ENCODE measurements around the gene MMEL1.
"Not testable (repeated sequence)": the region's sequence is repeated elsewhere in the genome, so short reads cannot be mapped to it uniquely, and the experiment has no call there.

MMEL1 gene

DNA sequence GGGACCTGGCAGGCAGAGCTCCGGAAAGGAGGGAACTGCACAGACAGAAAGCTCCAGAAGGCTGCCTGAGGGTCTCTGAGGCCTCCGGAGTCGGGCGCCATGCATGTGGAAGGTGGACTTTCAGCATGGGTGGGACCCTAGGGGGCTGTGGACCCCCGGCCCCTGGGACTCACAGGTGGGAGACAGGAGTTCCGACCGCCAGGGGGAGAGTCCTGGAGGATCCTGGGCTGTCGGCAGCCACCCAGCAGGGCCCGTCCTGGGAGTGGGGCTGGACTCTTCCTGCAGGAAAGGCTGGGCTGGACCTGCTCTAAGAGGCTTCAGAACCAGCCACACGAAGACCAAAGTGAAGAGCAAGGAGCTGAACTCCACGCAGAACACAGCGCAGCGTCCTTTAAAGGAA is 63.1 kb downstream of the MMEL1 start:
- not testable (repeated sequence) for DNase-seq

DNA sequence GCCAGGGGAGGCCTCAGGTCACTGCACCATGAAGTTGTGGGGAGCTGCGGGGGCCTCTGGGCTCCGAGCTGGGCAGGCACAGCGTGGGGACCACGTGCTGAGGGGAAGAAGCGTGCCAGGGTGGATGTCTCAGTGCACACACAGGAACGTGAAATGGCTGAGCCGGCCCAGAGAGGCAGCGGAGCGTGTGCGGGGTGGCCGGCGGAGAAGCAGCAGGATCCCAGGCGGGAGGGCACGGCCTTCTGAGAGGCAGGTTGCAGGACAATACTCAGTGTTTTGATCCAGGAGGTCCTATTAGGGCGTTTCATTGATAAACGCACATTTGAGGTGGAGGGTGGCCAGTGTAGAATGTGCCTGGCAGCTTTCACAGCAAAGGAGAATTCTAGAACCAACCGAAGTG is 63.8 kb downstream of the MMEL1 start:
- DNase-seq = no peak

DNA sequence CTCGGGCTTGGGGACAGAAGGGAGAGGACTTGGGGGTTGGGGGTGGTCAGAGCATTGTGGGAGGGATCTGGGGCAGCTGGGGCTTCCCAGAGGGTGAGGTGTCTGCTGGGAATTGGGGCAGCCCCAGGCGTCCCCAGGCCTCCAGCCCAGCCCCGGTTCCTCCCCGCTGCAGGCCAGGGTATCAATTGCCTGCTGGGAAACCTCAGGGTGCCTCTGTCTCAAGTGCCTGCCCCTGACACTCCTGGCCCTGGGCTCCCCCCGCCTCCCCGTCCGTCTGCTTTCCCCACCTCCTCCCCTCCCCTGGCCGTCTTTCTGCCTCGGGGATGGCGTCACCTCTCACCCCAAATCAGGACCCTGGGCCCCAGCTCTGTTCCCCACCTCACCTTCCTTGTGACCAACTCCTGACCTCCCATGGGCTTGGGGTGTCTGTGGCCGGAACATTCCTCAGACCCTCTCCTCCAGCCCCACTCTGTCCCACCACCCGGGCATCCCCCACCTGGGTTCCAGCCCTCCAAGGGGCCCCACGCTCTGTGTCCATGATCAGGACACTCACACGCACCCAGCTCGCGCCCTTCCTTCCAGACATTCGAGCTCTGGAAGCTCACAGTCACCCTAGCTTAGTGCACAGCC is 64.5 kb downstream of the MMEL1 start:
- DNase-seq = not testable (repeated sequence)

DNA sequence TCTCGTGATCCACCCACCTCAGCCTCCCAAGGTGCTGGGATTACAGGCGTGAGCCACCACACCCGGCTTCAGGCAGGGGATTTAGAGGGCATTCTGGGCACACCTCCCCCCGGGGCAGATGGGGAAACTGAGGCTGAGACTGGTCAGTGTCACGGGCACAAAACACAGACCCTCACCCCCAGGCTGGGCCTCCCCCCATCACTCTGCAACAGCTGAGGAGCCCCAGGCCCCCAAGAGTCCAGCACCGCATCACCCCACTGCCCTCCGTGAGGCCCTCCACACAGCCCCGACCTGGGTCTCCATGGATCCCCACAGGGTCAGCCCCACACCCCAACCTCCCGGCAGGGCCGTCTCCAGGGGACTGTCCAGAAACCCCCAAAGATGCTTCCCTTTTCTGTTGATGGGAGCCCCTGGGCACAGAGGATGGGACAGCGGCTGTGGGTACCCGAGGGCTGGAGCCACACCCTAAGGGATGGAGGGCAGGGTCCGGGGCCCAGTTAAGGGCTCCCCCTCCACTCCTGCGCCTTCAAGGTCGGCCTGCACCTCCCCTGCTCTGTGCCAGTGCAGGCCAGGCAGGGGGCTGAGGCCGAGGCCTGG is 65.6 kb downstream of the MMEL1 start:
- no peak for DNase-seq

DNA sequence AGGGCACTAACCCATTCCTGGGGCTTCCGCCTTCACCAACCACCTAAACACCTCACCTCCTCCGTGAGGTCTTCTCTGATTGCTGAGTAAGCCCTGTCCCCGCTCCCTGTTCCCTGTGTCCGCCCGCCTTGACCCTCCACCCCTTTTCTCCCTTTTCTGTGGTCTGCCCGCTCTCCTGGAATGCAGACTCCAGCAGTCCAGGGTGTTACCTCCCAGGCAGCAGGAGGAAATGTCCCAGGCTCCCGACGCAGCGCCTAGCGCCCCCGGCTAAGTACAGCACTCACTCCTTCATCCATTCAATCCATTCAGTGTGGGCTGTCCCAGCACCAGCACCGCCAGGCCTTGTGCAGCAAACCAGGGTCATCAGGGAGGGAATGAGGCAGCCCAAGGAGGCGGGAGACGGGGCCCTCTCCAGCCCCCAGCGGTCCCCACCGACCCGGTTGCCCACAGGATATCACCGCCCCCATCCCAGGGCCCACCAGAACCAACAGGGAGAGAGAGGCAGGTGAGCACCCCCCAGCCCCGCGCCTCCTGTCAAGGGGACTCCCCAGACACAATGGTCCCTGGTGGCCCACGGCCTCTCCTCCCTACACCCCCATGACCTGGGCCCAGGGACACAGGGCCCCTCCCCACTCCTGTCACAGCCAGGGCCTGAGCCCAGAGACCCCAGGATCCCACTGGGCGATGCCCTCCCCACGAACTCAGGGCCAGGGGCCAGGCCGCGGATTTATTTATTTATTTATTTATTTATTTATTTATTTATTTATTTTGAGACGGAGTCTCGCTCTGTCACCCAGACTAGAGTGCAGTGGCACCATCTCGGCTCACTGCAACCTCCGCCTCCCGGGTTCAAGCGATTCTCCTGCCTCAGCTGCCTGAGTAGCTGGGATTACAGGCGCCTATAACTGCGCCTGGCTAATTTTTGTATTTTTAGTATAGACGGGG is 66.4 kb downstream of the MMEL1 start:
- no peak for DNase-seq

DNA sequence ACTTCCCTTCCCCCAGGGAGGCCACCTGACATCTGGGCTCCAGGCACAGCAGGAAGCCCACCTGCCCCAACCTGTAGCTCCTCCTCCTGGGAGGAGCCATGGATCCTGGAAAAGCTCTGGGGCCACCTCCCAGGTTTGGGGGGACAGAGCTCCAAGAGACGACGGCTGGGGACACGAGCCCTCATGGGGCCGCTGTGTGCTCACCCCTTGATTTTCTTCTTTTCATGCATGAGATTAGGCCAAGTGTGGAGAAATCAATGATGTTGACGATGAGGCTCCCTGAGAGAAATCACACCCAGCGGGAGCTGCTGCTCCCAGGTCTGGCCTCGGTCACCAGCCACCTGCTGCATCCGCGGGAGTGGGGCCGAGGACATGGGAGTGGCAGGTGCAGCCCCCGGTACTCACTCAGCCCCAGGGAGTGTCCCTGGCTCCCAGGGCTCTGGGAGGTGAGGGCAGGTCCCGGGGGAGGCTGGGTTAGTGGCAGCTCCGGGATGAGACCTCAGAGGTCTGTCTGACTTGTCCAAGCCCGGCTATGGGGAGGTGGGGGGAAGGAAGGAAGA is 67.9 kb downstream of the MMEL1 start:
- no peak for DNase-seq

DNA sequence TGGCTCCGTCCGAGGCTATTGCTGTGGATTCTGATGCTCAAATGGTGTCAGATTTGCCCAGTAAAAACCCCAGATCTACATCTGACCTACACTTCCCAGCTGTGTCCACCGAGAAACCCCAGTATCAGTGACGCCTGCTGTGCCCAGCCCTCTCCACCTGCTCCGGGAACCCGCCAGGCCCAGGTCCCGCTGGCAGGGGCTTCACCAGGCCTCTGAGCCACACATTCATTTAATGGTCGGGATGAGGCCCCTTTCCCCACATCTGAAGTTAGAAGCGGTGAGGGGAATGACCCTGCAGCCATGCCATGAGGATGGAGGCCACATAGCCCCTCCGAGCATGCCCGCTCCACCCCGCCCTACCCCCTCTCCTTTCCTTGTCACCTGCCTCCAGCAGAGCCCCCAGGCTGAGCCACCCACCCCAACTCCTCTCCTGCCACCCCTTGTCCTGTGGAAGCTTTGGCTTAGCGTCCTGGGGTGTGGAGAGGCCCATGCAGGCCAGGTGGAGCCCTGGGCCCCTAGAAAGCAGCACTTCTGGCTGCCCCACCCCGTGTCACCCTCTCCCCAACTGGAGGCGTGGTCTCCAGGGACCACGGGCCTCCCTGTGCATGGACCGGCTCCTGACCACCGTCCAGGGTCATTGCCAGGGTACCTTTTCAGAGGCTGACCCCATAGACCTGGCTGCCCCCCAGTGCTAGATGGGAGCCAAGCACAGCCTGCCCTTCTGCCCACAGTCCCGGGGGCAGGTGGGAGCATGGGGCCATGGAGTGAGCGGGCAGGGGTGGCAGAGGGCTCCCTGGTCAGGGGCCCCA is 68.6 kb downstream of the MMEL1 start:
- no peak for DNase-seq

DNA sequence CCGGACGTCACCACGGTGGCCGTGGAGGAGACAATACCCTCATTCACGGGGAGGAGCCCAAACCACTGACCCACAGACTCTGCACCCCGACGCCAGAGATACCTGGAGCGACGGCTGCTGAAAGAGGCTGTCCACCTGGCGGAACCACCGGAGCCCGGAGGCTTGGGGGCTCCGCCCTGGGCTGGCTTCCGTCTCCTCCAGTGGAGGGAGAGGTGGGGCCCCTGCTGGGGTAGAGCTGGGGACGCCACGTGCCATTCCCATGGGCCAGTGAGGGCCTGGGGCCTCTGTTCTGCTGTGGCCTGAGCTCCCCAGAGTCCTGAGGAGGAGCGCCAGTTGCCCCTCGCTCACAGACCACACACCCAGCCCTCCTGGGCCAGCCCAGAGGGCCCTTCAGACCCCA is 69.6 kb downstream of the MMEL1 start:
- no peak for DNase-seq

DNA sequence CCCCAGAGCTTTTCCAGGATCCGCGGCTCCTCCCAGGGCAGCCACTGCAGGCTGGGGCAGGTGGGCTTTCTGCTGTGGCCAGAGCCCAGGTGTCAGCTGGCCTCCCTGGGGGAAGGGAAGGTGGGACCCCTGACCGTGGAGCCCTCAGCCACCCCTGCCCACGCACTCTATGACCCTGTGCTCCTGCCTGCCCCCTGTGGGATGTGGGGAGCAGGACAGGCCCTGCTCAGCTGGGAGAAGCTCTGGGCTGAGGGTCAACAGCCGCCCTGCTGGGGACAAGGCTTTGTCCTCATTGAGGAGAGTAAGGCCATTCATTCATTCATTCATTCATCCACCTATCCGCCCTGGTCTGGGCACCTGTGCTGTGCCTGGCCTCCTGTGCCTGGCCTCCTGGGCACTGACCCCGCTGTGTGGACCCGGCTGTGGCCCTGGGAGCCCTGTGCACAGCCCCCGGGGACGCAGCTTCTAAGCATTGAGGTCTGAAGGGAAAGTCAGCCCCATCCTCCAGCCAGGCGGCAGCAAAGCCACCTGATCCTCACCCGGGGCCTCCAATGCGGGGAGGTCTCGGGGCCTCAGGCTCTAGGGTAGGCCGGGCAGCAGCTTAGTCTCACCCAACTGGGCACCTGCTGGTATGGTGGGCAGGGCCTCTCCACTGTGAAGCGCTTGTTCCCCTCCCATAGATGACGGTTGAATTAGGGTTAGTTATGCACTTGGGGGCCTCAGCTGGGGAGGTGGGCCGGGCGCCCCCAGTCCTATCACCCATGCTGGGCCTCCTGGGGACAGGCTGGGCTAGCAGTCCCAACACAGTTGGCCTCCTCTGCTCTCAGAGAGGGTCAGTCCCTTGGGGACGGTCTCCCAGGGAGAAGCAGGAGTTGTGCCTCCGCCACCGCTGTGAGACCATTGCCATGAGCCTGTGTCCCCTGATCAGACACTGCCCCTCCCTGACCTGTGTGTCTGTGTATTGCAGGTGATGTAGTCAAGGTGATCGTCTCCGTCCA is 70.6 kb downstream of the MMEL1 start:
- no peak for DNase-seq

DNA sequence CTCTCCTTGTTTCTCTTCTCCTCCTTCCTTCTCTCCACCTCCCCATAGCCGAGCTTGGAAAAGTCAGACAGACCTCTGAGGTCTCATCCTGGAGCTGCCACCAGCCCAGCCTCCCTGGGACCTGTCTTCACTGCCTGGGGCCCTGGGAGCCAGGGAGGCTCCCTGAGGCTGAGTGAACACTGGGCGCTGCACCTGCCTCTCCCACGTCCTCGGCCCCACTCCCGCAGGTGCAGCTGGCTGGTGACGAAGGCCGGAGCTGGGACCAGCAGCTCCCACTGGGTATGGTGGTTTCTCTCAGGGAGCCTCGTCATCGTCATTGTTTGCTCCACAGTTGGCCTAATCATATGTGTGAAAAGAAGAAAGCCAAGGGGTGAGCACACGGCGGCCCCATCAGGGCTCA is 71.4 kb downstream of the MMEL1 start:
- DNase-seq = no peak

DNA sequence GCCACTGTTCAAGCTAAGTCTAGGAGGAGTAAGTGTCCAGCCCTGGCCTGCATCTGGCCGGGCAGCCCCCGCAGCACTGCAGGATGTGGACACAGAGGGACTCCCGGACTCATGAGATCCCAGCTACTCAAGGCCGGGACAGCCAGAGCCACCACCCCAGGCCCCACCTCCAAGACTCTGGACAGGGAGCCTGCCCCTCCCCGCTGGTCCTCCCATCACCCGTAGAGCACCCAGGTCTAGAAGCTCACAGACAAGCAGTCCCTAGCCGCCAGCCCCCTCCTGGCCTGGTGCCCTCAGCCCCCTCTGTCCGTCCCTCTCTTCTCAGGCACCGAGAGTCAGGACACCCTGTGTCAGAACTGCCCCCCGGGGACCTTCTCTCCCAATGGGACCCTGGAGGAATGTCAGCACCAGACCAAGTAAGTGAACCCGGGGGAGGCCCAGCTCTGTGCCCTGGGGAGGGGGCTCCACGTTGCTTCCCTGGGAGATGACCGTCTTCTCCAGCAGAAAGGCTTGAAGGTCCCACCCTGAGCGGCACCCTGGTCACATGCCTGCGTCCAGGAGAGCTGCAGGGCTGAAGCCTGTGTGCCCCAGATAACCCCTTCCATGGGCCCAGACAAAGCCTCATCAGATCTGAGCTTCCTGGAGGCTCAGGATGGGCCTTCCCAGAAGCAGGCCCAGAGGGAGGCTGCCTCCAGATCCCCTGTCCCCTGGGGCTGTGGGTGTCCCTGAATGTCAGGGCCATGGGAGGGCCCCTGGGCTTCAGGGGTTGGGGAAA is 72.3 kb downstream of the MMEL1 start:
- no peak for DNase-seq

DNA sequence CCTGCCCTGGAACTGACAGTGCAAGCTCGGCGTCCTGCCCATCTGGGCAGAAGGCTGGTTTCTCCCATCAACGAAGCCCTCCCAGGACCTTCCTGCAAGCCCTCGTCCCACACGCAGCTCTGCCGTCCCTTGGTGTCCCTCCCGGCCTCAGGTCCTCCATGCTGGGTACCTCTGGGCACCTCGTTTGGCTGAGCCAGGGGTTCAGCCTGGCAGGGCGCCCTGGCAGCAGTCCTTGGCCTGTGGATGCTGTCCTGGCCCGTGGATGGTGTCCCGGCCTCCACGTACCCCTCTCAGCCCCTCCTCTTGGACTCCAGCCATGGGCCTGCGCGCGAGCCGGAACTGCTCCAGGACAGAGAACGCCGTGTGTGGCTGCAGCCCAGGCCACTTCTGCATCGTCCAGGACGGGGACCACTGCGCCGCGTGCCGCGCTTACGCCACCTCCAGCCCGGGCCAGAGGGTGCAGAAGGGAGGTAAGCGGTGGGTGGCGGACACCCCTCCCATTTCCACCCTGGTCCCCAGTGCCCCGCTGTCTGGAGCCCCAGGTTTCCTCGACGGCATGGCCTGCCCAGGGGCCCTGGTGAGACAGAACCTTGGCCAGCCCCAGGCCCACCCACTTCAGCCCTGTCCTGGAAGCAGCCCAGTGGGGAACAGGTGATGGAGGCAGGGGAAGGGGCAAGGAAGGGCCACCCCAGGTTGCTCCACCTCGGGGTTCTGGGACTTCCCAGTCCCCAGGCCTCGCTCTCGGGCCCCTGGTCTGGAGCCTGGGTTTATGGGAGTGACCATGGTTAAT is 73.1 kb downstream of the MMEL1 start:
- DNase-seq = no peak

DNA sequence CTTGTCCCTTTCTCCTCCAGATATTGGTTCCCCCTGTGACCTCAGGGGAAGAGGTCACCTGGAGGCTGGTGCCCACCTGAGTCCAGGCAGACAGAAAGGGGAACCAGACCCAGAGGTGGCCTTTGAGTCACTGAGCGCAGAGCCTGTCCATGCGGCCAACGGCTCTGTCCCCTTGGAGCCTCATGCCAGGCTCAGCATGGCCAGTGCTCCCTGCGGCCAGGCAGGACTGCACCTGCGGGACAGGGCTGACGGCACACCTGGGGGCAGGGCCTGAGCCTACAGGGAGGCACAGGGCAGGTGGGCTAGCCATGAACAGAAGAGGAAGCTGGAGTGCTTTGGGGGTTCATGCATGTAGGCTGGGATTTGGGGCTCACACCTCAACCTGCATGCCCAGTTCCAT is 74.0 kb downstream of the MMEL1 start:
- DNase-seq = no peak

DNA sequence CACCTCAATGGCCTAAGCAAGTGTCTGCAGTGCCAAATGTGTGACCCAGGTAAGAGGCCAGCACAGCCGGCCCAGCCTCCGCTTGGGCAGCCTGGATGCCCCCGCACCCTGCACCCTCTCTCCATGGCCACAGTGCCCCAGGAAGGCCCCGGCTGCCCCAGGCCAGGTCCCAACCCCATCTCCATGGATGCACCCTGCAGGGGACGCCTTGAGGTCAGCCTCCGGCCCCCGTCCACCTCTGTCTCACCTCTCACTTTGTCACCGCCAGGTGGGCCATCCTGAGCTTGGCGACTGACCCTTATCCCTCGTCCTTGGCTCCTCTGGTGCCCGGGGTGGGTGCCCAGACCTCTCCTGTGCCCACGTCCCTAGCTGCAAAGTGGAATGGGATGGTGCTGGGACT is 74.4 kb downstream of the MMEL1 start:
- no peak for DNase-seq

DNA sequence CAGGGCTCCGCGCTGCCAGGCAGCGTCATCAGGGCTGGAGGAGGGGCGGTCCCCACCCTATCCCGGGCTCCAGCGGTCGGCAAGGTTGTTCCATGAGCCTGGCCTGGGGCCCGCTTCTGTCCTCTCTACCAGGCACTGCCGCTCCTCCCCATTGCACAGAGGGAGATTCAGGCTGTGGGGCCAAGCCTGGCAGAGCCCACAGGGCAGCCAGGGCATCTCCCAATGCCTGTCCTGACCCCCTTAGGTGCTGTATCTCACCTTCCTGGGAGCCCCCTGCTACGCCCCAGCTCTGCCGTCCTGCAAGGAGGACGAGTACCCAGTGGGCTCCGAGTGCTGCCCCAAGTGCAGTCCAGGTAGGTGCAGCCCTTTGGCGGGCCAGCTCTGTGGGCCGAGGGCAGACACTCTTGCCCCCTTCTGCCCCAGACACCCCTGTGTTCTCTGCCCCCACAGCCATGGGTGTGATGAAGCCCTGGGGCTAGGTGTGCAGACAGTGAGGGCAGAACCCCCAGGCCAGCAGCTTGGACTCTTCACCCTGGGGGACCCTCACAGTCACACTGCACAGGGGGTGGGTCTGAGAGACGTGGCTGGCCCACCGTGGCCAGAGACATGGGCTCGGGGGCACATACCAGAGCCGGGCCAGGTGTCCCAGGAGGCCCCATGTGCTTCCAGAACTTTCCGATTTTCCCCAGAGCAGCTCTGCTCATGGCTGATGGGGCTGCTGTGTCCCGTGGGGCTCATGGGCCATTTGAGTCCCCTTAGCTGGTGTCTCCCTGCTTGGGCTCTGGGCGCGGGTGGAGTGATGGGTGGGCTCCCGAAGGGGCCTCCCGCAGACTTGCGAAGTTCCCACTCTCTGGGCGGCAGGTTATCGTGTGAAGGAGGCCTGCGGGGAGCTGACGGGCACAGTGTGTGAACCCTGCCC is 75.1 kb downstream of the MMEL1 start:
- DNase-seq = no peak

DNA sequence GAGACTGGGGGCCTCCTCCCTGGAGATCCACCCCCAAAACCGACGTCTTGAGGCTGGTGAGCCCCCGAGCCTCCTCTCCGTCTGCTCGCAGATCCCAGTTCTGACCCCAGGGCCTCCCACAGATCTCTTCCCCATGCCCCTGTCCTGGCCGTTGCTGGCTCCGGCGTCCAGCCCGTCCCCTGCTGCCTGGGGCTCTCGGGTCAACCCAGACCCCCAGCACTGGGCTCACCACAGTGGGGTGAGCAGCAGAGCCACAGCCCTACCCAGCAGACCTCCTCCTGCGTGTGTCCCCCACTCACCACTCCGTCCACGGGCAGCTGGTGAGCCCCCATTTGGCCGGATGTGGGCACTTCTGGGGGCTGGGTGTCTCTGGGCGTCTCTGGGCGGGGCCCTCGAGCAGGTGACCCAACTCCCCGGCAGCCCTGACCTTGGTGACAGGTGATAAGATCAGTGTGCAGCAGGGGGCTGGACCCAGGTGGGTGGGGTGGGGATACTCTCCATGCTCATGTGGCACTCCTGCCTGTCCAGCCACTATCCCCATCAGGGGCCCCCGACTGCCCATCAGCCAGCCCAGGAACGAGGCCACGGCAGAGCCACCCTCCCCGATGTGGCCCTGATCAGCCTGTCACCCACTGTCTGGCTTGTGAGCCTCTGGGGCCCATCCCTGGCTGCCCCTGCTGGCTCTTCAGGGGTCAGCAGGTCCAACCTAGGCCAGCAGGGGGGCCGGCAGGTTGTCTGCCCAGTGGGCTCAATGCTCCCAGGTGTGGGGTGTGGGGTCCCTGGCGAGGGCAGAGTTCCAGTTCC is 75.9 kb downstream of the MMEL1 start:
- peak; percentile 40 for DNase-seq

DNA sequence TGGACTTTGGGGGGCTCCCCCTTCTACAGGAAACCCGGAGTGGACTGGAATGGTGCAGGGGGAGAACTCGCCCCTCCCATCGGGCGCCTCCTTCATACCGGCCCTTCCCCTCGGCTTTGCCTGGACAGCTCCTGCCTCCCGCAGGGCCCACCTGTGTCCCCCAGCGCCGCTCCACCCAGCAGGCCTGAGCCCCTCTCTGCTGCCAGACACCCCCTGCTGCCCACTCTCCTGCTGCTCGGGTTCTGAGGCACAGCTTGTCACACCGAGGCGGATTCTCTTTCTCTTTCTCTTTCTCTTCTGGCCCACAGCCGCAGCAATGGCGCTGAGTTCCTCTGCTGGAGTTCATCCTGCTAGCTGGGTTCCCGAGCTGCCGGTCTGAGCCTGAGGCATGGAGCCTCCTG is 76.5 kb downstream of the MMEL1 start, which contains the start of gene TNFRSF14:
Gene TNFRSF14 (plus strand): TSS at position 95 of the 401 bp plus-strand sequence. CDS start 294 bp downstream, at position 389.
- DNase-seq = peak; percentile 70

Measured in activated T-cell treated with anti-CD3 and anti-CD28 coated beads, Interleukin-2, amount 50 U/mL, for 1 hour (primary cell).